GM15510 (cell line): ENCODE results near the gene CTIF.

ENCODE experiments used
- POLR2A ChIP-seq: IDR thresholded peaks from 3 replicates; pipeline ENCODE4 v1.6.1; 2011; ENCODE audit warnings: borderline replicate concordance; ENCODE audit not compliant: insufficient read length; ENCODE audit errors: extremely low read depth

Gene CTIF

DNA sequence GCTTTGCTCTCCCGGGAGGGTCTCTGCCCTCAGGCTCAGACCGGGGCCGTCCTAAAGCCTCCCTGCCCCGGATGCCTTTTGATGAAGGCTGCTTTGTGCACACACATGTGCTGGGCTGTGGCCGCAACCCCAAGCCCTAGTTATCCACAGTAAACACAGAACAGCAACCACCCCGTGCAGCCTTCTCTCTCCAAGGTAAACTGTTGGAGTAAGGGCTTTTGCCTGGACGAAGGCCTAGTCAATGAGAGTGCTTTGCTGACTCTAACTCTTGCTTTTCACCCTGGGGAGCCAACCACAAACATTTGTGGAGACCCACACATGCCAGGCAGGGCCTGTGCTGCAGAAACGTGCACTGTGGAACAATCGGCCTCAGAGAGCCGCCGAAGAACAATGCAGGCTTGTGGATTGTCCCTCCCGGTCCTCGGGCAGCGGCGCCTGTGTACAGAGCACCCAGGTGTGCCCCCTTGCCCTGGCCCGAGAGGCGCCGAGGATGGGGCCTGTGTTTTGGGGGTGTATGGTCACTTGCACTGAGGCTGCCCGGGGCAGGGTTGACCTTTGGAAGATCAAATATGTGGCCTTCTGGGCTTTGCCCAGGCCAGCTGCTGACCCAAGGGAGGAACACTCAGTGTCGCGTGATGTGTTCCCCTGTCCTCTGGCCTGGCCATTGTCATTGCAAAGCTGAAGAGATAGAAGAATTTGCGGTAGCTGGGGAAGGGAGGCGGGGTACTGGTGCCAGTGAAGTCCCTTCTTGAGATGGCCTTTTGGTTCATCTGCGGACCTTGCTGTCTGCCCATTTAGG, 37.0 kb downstream of the CTIF start:
- no peak for TF ChIP-seq POLR2A

DNA sequence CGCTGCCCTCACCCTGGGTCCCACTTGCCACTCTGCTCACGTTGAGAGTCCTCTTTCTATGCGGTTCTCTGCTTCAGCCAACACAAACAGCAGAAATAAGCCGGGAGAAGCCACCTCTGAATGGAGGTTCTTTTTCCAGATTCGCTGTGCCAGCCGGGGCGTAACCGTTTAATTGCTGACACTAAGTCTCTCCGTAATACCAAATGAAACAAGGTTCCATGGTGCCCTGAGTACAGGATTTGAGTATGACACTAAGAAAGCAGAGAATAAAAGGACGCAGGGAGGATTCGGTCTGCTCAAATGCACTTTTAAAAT, 37.6 kb downstream of the CTIF start:
- TF ChIP-seq POLR2A = no peak

DNA sequence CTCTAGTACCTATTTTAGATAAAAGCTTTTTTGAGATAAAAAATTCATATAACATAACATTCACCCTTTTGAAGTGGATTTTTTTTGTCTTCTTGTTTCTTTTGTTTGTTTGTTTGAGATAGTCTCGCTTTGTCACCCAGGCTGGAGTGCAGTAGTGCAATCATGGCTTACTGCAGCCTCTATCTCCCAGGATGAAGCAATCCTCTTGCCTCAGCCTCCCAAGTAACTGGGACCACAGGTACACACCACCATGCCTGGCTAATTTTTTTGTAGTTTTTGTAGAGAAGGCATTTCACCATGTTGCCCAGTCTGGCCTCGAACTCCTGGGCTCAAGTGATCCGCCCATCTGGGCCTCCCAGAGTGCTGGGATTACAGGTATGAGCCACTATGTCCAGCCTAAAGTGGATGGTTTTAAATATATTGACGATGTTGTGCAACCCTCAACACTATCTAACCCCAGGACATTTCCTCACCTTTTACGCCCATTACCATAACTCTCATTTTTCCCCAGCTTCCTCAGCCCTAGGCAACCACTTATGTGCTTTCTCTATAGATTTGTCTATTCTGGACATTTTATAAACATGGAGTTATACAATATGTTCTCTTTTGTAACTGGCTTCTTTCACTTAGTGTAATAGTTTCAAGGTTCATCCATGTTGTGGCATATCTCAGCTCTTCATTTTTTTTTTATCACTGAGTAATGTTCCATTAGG, 38.8 kb downstream of the CTIF start:
- no peak for TF ChIP-seq POLR2A

DNA sequence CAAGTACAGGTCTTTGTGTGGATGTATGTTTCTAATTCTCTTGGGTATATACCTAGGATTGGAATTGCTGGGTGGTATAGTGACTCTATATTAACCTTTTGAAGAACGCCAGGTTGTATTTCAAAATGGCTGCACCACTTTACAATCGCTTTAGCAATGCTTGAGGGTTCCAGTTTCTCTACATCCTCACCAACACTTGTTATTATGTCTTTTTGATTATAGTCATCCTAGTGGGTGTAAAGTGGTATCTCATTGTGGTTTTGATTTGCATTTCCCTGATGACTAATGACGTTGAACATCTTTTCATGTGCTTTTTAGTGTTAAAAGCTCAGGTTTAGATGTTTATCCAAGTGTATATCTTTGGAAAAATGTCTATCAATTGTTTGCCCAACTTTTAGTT, 39.5 kb downstream of the CTIF start:
- TF ChIP-seq POLR2A = no peak

DNA sequence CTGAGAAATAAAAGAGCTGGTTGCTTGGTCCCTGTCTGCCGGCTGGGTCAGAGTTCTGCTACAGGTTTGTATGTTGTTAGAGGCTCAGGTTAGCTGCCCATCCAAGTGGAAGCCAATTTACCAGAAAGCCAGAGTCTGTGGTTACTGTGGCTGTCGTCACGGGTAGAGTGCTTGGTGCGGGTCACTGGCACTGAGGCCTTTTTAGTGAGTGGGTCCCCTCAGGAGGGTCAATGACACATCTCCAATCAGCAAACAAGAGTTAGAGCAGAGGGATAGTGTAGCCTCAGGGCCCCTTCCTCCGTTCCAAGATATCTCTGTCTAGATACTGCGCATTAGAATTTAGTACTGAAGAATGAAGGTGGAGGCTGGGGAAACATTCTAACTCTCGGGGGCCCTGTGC, 41.2 kb downstream of the CTIF start:
- no peak for TF ChIP-seq POLR2A

DNA sequence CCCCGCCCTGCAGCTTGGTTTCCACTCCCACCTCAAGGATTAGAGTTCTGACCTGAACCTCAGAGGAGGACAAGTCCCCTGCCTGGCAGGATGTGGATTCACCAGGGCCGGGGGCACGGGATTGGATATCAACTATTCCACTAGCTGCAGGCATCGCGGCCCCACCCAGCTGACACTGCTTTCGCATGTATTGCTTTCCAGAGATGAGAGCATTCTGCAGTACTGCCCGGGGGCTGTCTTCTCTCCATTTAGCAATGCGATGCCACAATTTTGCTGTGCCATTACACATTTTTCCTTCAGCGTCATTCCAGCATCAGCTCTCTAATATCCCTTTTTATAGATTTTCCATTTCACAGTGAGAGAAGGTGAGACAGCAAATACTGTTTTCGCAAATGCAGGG, 42.0 kb downstream of the CTIF start:
- TF ChIP-seq POLR2A = no peak

DNA sequence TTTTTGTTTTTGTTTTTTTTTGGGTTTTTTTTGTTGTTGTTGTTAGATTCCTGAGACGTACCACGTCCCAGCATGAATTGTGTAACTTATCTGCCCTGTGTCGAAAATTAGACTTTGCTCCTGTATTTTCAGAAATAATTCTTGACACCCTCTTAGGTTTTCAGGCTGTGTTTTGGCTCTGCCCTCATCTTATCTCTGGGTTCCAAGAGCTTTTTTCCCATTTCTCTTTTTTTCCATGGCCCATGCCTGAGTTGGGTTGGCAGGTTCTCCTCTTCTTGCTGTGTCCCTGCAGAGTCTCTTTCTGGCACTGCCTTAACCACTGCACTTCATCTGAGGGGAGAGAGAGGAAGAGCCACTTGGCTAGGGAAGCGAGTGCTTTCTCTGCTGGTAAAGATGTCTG, 42.4 kb downstream of the CTIF start:
- no peak for TF ChIP-seq POLR2A

DNA sequence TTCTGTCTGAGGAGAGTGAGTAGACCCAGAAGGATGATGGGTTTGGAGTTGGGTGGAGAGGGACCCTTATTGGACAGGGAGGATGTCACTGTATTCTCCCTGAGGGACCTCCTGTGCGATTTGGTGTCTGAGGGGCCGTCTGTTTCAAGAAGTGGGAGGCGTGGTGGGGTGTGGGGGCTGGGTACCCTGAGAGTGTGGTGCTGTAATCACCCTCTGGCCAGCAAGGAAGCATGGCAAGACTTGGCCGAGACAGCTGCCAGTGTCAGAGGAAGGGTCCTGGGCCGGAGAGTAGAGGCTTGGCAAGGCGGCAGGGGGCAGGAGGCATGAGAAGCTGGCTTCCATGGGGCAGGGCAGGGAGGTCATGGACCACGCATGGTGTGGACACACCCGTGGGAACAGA, 43.1 kb downstream of the CTIF start:
- no peak for TF ChIP-seq POLR2A

DNA sequence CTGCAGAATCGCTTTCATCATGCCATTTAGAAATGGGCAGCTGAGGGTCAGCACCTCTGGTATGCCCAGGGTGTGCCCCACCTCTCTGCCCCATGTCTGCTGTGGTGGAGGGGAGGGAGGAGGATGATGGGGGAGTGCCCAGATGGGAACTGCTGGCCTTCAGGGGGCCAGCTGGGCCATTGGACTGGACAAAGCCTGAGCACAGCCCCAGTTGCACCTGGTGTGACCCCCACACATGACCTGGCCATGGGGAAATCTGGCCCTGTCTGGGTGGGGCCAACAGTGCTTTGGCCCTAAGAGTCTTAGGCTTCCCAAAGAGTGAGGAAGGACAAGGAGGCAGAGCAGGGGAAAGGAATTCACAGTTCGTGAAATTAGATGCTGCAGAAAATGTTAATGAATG, 44.1 kb downstream of the CTIF start:
- TF ChIP-seq POLR2A = no peak

DNA sequence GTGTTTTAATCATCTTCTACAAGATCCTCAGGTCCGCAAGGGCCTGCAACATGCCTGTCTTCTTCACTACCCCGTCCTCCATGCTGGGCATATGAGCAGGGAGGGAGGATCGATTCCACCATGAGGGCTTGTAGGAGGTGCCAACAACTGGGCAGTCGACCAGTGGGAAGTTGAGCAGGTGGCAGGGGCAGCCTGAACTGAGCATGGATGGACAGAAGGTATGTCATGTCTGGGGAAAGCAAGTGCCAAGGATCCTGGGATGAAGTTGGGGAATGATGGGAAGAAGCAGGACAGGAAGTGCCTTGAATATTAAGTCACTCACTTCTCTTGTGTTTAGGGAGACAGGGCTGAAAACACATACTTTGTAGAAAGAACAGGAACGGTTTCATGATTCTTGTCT, 44.7 kb downstream of the CTIF start:
- no peak for TF ChIP-seq POLR2A

DNA sequence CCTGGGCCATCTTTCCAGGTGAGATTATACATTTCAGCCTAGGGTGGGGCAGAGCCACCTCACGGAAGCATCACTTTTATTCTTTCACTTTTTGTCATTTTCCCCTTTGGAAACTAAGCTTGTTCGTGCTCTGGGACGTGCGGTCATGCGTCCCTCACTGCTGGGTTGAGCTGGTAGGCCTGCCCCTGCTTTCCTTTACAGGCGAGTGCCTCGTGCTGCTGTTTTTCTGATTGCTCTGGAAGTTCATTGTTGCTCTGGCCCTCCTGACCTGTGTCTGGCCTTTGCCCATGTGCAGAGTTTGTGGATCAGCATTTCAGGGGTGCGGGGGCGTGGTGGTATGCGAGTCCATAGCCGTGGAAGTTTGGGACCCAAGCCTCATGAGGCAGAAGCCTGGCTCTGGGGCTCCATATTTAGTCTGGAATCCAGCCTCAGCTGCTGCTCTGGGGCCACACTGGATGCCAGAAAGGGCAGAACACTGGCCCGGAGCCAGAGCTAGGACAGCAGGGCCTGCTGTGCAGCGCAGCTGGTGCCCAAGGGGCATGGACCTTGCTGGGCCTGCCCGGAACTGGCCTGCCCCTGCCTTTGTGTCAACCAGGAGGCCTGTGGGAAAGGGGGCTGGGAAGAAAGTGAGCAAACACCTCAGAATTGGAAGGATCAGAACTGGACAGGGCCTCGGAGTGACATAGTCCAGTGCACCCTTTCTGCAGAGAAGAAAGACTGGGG, 51.1 kb downstream of the CTIF start:
- no peak for TF ChIP-seq POLR2A

DNA sequence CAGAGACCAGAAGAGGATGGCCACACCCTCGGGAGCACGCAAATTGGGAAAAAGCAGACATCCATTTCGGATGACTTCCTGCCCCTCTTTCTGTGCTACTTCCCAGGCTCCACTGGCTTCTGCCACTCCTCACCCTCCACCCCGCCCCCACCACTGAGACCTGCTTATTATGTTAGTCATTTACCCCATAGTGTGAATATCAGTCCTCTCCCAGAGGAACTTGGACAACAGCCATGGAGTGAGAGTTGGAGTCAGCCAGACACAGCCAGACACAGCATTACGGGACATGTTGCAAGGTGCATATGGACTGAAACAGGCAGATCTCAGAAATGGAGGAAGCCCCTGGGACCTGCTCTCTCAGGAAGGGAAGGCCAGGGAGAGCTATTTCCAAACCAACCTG, 51.8 kb downstream of the CTIF start:
- no peak for TF ChIP-seq POLR2A

DNA sequence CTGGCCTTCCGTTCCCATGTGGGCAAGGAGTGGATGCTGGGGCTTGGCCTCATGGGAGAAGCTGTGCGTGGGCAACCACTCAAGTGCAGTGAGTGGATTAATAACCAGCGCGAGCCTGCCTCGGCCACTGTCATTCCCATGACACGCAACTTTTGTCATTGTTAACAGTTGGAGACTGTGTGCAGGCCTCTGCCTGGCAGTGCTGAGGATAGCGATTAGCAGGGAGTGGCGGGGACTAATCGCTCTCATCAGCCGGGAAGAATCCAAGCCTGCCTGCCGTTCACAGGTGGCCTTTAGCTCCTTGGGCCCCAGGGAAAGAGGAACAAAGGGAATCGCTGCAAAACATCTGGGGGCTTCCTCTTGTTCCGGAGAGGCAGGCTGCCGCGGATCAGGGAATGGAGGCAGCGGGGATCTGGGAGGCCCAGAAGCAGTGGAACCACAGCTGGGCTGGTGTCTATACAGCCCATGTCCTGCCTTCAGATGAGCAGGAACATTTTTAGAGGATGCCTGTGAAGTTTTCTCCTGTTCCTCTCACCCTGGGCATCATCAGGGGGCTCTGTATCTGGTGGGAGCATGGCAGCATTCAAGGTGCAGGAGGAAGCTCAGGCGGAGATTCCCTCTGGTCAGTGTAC, 53.8 kb downstream of the CTIF start:
- no peak for TF ChIP-seq POLR2A

DNA sequence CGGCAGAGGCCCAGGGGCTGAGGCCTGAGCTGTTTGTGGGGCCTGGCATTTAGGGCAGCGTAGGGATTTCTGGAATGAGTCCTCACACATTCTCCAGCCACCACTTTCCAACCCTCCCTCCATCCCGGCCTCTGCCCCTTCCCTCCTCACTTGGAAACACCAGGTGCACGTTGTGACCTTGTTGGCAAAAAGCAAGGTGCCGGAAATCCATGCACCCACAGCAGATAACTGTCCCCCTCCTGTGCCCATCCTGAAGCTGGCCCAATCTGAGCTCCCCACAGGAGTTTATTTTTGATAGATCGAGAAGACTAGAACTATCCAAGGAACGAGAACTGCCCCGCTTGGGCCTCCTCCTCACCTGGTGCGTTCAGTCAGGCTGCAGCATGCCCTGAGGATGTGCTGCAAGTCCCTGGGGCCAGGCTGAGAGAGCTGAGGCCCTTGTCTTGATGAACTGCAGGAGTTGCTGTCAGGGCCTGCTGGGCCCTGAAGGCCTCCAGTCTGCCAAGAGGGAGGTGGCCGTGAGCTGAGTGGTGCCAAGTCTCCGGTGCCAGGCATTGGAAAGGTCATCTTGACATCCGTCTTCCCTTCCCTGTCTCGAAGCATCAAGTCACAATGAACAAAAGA, 55.8 kb downstream of the CTIF start:
- TF ChIP-seq POLR2A = no peak

DNA sequence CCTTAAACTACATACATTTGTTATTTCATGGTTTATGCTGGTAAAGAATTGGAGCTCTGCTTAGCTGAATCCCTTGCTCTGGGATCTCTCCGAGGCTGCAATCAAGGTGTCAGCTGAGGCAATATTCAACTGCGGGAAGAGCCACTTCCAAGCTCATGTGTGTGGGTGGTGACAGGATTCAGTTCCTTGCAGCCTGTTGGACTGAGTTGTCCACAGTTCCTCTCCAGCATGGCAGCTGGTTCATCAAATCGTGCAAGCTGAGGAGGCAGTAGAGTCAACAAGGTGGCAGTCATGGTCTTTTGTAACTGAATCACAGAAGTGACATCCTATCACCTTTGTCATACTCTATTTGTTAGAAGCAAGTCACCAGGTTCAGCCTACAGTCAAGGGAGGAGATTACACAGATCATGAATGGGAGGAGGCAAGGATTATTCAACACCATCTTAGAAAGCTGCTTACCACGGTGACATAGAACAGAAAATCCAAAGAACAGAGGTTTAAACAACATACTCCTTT, 56.9 kb downstream of the CTIF start:
- no peak for TF ChIP-seq POLR2A
